Measurements from ENCODE around the gene GKAP1.
"Not testable (repeated sequence)": the region's sequence is repeated elsewhere in the genome, so short reads cannot be mapped to it uniquely, and the experiment has no call there.

GKAP1 gene

GRCh38 chr9:83728591-83729368 lies 88.8 kb downstream of the GKAP1 start:
- DNase-seq (ENCODE audit: low spot score) = not testable (repeated sequence)

GRCh38 chr9:83724436-83724835 lies 93.1 kb downstream of the GKAP1 start:
- DNase-seq (ENCODE audit: low spot score) = no peak

GRCh38 chr9:83722726-83723495 lies 94.7 kb downstream of the GKAP1 start:
- DNase-seq (ENCODE audit: low spot score) = no peak

- no peak for DNase-seq (ENCODE audit: low spot score)
Measured at GRCh38 chr9:83721509-83721908, 96.1 kb downstream of the GKAP1 start.

GRCh38 chr9:83715794-83716193 lies 101.8 kb downstream of the GKAP1 start:
- DNase-seq (ENCODE audit: low spot score) = no peak

GRCh38 chr9:83715221-83715620 lies 102.3 kb downstream of the GKAP1 start:
- no peak for DNase-seq (ENCODE audit: low spot score)

GRCh38 chr9:83714329-83714728 lies 103.2 kb downstream of the GKAP1 start:
- no peak for DNase-seq (ENCODE audit: low spot score)

- peak; percentile 67 for DNase-seq (ENCODE audit: low spot score)
Measured at GRCh38 chr9:83708515-83709158, 108.9 kb downstream of the GKAP1 start.

GRCh38 chr9:83707768-83708514 lies 109.6 kb downstream of the GKAP1 start, which contains the start of gene UBQLN1:
UBQLN1 (minus strand) TSS chr9:83707958; CDS start chr9:83707679, 279 bp downstream.
- peak; percentile 93 for DNase-seq (ENCODE audit: low spot score)

- DNase-seq (ENCODE audit: low spot score) = peak; percentile 75
Measured at GRCh38 chr9:83707518-83707767, 110.1 kb downstream of the GKAP1 start.

GRCh38 chr9:83706676-83707517 lies 110.7 kb downstream of the GKAP1 start:
- peak; percentile 6 for DNase-seq (ENCODE audit: low spot score)

- not testable (repeated sequence) for DNase-seq (ENCODE audit: low spot score)
Measured at GRCh38 chr9:83705219-83705651, 112.3 kb downstream of the GKAP1 start.

GRCh38 chr9:83701769-83702168 lies 115.8 kb downstream of the GKAP1 start:
- DNase-seq (ENCODE audit: low spot score) = no peak

- DNase-seq (ENCODE audit: low spot score) = no peak
Measured at GRCh38 chr9:83701286-83701685, 116.3 kb downstream of the GKAP1 start.

- DNase-seq (ENCODE audit: low spot score) = no peak
Measured at GRCh38 chr9:83699615-83700014, 118.0 kb downstream of the GKAP1 start.

GRCh38 chr9:83698976-83699585 lies 118.5 kb downstream of the GKAP1 start:
- DNase-seq (ENCODE audit: low spot score) = no peak

- DNase-seq (ENCODE audit: low spot score) = no peak
Measured at GRCh38 chr9:83691492-83691891, 126.1 kb downstream of the GKAP1 start.
